Mucosa of stomach (tissue), 1 donor: Measurements from ENCODE around the gene PTPN13.

Experiments used
- H3K27me3 ChIP-seq: one replicate; pipeline ENCODE4 v1.7.0; 2013; ENCODE audit warnings: mild to moderate bottlenecking, low read length; ENCODE audit not compliant: control insufficient read depth, insufficient read depth
- H3K36me3 ChIP-seq: one replicate; pipeline ENCODE4 v1.7.0; 2013; ENCODE audit warnings: low read length; ENCODE audit not compliant: control insufficient read depth, insufficient read depth
- H3K4me1 ChIP-seq: one replicate; pipeline ENCODE4 v1.7.0; 2013; ENCODE audit warnings: mild to moderate bottlenecking, low read length; ENCODE audit not compliant: control insufficient read depth, insufficient read depth
- H3K4me3 ChIP-seq: one replicate; pipeline ENCODE4 v1.7.0; 2013; ENCODE audit warnings: low read length
- H3K9ac ChIP-seq: one replicate; pipeline ENCODE4 v1.7.0; 2013; ENCODE audit warnings: mild to moderate bottlenecking, low read length, moderate library complexity
- H3K9me3 ChIP-seq: one replicate; pipeline ENCODE4 v1.7.0; 2013; ENCODE audit warnings: mild to moderate bottlenecking, low read length, moderate library complexity; ENCODE audit not compliant: control insufficient read depth
- donor health status: Pancreatic carcinoma.

The PTPN13 gene

GRCh38 chr4:86840858-86841257, 246.7 kb downstream of the PTPN13 start:
- no peaks in the 10 kb centered on the region for H3K4me1 ChIP-seq
- no peak overlapping the region for H3K4me3 ChIP-seq
- H3K9ac ChIP-seq, result no peak overlapping the region
- no peaks in the 10 kb centered on the region for H3K9me3 ChIP-seq
- H3K36me3 ChIP-seq, result no peaks in the 10 kb centered on the region
- no peaks in the 10 kb centered on the region for H3K27me3 ChIP-seq

DNA sequence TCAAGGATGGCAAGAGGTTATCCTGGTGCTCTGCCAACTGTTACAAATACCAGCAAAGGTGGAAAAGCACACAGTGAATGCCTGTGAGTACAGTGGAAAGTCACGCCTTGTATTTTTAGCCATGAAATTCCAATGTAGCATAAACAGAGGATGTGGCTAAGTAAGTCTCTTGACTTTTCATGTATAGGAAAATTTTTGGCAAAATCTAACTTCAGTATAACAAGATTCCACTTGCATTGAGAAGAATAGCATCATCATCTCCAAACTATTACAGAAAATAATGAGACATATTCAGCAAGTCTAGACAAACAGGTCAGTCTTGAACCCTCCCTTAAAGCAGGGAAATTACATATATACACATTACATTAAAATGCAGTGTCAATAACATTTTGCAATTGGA, 247.2 kb downstream of the PTPN13 start:
- H3K36me3 ChIP-seq, result no peaks in the 10 kb centered on the region
- no peak overlapping the region for H3K9ac ChIP-seq
- H3K4me1 ChIP-seq, result no peaks in the 10 kb centered on the region
- H3K27me3 ChIP-seq, result no peaks in the 10 kb centered on the region
- no peak overlapping the region for H3K4me3 ChIP-seq
- no peaks in the 10 kb centered on the region for H3K9me3 ChIP-seq

- Histone ChIP-seq H3K4me3 (no peak overlapping the region), H3K4me1 (peaks cover 6% of the 10 kb centered on the region), H3K9ac (no peak overlapping the region), H3K36me3 (no peaks in the 10 kb centered on the region), H3K9me3 (no peaks in the 10 kb centered on the region), H3K27me3 (peaks cover 4% of the 10 kb centered on the region)
These were observed 251.5 kb downstream of the PTPN13 start for GRCh38 chr4:86845593-86845992.

GRCh38 chr4:86846921-86847320, 252.8 kb downstream of the PTPN13 start:
- no peak overlapping the region for H3K9ac ChIP-seq
- peaks cover 4% of the 10 kb centered on the region for H3K27me3 ChIP-seq
- no peaks in the 10 kb centered on the region for H3K9me3 ChIP-seq
- no peak overlapping the region for H3K4me3 ChIP-seq
- H3K36me3 ChIP-seq, result no peaks in the 10 kb centered on the region
- peaks cover 6% of the 10 kb centered on the region for H3K4me1 ChIP-seq

- H3K27me3 ChIP-seq, result peaks cover 4% of the 10 kb centered on the region
- H3K9ac ChIP-seq, result no peak overlapping the region
- H3K4me3 ChIP-seq, result no peak overlapping the region
- H3K9me3 ChIP-seq, result no peaks in the 10 kb centered on the region
- peaks cover 6% of the 10 kb centered on the region for H3K4me1 ChIP-seq
- H3K36me3 ChIP-seq, result no peaks in the 10 kb centered on the region
These were observed 253.5 kb downstream of the PTPN13 start for GRCh38 chr4:86847571-86847970.

- Histone ChIP-seq H3K36me3 (no peaks in the 10 kb centered on the region), H3K4me1 (peaks cover 6% of the 10 kb centered on the region), H3K4me3 (no peak overlapping the region), H3K9ac (no peak overlapping the region), H3K27me3 (peaks cover 4% of the 10 kb centered on the region), H3K9me3 (no peaks in the 10 kb centered on the region)
These were observed 254.0 kb downstream of the PTPN13 start for GRCh38 chr4:86848136-86848535.

GRCh38 chr4:86848732-86849619, 254.9 kb downstream of the PTPN13 start, which contains the start of gene SLC10A6:
Gene SLC10A6, minus strand, starts transcription at chr4:86849384. Its CDS starts 269 bp downstream, at chr4:86849115.
- Histone ChIP-seq H3K36me3 (no peaks in the 10 kb centered on the region), H3K9ac (no peak within 1 kb of the TSS), H3K27me3 (peaks cover 4% of the 10 kb centered on the region), H3K4me1 (peaks cover 6% of the 10 kb centered on the region), H3K4me3 (no peak within 1 kb of the TSS), H3K9me3 (no peaks in the 10 kb centered on the region)

DNA sequence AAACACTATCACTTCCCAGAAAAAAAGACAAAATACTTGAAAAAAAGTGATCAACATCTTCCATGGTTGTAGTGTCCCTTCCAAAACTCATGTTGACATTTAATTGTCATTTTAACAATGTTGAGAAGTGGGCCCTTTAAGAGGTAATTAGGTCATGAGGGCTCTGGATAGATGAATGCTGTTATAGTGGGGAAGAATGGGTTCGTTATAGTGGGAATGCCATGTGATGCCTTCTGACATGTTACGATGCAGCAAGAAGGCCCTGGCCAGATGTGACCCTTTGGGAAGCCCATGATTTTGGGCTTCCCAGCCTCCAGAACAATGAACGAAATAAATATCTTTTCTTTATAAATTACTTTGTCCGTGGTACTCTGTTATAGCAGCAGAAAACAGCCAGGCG, 259.1 kb downstream of the PTPN13 start:
- Histone ChIP-seq H3K4me3 (no peak overlapping the region), H3K27me3 (peaks cover 4% of the 10 kb centered on the region), H3K36me3 (no peaks in the 10 kb centered on the region), H3K9me3 (no peaks in the 10 kb centered on the region), H3K4me1 (no peaks in the 10 kb centered on the region), H3K9ac (no peak overlapping the region)

GRCh38 chr4:86855572-86855971, 261.5 kb downstream of the PTPN13 start:
- no peaks in the 10 kb centered on the region for H3K36me3 ChIP-seq
- H3K9ac ChIP-seq, result no peak overlapping the region
- H3K4me3 ChIP-seq, result no peak overlapping the region
- peaks cover 7% of the 10 kb centered on the region for H3K4me1 ChIP-seq
- no peaks in the 10 kb centered on the region for H3K27me3 ChIP-seq
- no peaks in the 10 kb centered on the region for H3K9me3 ChIP-seq

DNA sequence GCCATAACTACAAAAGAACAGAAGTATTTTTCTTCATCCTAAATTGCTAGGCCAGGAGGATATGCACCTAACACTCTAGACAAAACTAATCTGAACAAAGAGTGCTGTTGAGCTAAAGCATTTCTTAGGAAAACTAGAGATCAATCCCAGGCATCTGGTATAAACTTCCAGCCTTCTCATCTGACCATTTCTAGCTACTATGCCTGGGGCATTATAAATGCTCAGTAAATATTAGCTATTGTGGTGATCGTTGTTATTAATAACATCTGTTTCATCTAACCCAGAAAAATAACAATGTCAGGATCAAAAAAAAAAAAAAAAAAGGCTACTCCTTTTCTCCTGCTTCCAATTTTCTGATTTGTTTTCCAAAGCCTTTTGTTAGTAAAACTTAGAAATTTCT, 262.8 kb downstream of the PTPN13 start:
- Histone ChIP-seq H3K4me1 (peaks cover 7% of the 10 kb centered on the region), H3K27me3 (no peaks in the 10 kb centered on the region), H3K4me3 (no peak overlapping the region), H3K9ac (no peak overlapping the region), H3K36me3 (no peaks in the 10 kb centered on the region), H3K9me3 (no peaks in the 10 kb centered on the region)

DNA sequence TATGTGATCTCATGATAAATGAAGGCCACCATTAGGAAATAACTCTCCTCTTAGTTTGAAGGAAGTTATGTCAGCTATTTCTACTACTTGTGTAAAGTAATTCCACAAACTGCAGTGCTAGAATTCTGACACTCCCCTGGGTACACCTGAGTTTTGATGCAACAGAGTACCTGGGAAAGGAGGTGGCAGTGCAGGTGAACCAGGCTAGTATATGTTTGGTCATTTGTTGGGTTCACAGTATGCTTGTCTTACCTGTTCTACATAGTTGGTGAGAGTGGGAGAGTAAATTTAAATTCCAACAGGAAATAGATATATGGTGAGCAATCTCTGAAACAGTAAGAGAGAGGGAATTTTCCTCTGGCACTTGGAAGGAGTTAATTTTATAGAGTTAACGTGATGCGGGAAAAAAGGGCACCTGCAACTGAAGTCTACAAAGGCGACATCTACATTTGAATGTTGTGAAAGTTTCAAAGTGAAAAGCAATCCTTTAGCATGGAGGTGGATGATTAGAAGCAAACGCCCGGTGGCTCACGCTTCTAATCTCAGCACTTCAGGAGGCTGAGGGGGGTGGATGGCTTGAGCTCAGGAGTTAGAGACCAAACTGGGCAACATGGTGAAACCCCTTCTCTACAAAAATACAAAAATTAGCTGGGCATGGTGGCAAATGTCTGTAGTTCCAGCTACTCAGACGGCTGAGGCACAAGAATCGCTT, 263.4 kb downstream of the PTPN13 start:
- Histone ChIP-seq H3K4me1 (peaks cover 7% of the 10 kb centered on the region), H3K27me3 (no peaks in the 10 kb centered on the region), H3K9me3 (no peaks in the 10 kb centered on the region)

More for the DNA sequence above, 263.4 kb downstream of the PTPN13 start:
- H3K4me3 ChIP-seq, result no peak overlapping the region
- no peaks in the 10 kb centered on the region for H3K36me3 ChIP-seq
- H3K9ac ChIP-seq, result no peak overlapping the region
